ENCODE measurements around the gene ZNF57. TPM values are rescaled to one million over a fixed set of nuclear protein-coding genes. Genes with fewer than 3 reads are reported as not detected.
"Not testable (repeated sequence)": the region's sequence is repeated elsewhere in the genome, so short reads cannot be mapped to it uniquely, and the experiment has no call there.

The ZNF57 gene
- total RNA-seq, 1 donor from 2014 or later, result 4.2 TPM

- H3K4me1 ChIP-seq (ENCODE audit: control insufficient read depth in 3 of 3, insufficient read depth in 3 of 3, low read length in 3 of 3), result peaks cover 0 to 3% (median 2%) of the 10 kb centered on the region in 3 donors
- peaks cover 1 to 6% (median 5%) of the 10 kb centered on the region in 3 donors for H3K36me3 ChIP-seq (ENCODE audit: control insufficient read depth in 3 of 3, insufficient read depth in 3 of 3, low read length in 3 of 3)
- no peak overlapping the region for H3K9ac ChIP-seq (ENCODE audit: low read depth in 1 of 3, low read length in 3 of 3)
- no peak overlapping the region for H3K27ac ChIP-seq (ENCODE audit: low read depth, low read length)
- H3K27me3 ChIP-seq (ENCODE audit: control insufficient read depth in 3 of 3, insufficient read depth in 3 of 3, low read length in 3 of 3), result no peaks in the 10 kb centered on the region
- H3K4me3 ChIP-seq (ENCODE audit: low read length in 3 of 3), result no peak overlapping the region
- peaks cover 0 to 5% (median 2%) of the 10 kb centered on the region in 3 donors for H3K9me3 ChIP-seq (ENCODE audit: control insufficient read depth in 3 of 3, low read length in 3 of 3)
Measured at GRCh38 chr19:2926341-2927031, 25.8 kb downstream of the ZNF57 start.

GRCh38 chr19:2927032-2927430 lies 26.3 kb downstream of the ZNF57 start:
- H3K27me3 ChIP-seq (ENCODE audit: control insufficient read depth in 3 of 3, insufficient read depth in 3 of 3, low read length in 3 of 3), result no peaks in the 10 kb centered on the region
- H3K27ac ChIP-seq (ENCODE audit: low read depth, low read length), result no peak overlapping the region

GRCh38 chr19:2933490-2933910 lies 32.8 kb downstream of the ZNF57 start:
- Histone ChIP-seq H3K9ac (ENCODE audit: low read depth in 1 of 3, low read length in 3 of 3) (no peak overlapping the region), H3K27ac (ENCODE audit: low read depth, low read length) (no peak overlapping the region), H3K9me3 (ENCODE audit: control insufficient read depth in 3 of 3, low read length in 3 of 3) (peaks cover 16 to 27% (median 24%) of the 10 kb centered on the region in 3 donors), H3K4me3 (ENCODE audit: low read length in 3 of 3) (peak overlapping the region; percentile 18 to 36 (median 22)), H3K27me3 (ENCODE audit: control insufficient read depth in 3 of 3, insufficient read depth in 3 of 3, low read length in 3 of 3) (no peaks in the 10 kb centered on the region), H3K36me3 (ENCODE audit: control insufficient read depth in 3 of 3, insufficient read depth in 3 of 3, low read length in 3 of 3) (peaks cover 41 to 50% (median 48%) of the 10 kb centered on the region in 3 donors), H3K4me1 (ENCODE audit: control insufficient read depth in 3 of 3, insufficient read depth in 3 of 3, low read length in 3 of 3) (no peaks in the 10 kb centered on the region)

More at GRCh38 chr19:2927032-2927430, 26.3 kb downstream of the ZNF57 start:
- H3K4me1 ChIP-seq (ENCODE audit: control insufficient read depth in 3 of 3, insufficient read depth in 3 of 3, low read length in 3 of 3), result peaks cover 0 to 3% (median 2%) of the 10 kb centered on the region in 3 donors
- no peak overlapping the region for H3K4me3 ChIP-seq (ENCODE audit: low read length in 3 of 3)
- H3K9ac ChIP-seq (ENCODE audit: low read depth in 1 of 3, low read length in 3 of 3), result no peak overlapping the region
- H3K36me3 ChIP-seq (ENCODE audit: control insufficient read depth in 3 of 3, insufficient read depth in 3 of 3, low read length in 3 of 3), result peaks cover 3 to 8% (median 5%) of the 10 kb centered on the region in 3 donors
- H3K9me3 ChIP-seq (ENCODE audit: control insufficient read depth in 3 of 3, low read length in 3 of 3), result peaks cover under 1 to 7% (median 2%) of the 10 kb centered on the region in 3 donors

- not testable (repeated sequence) for H3K27ac ChIP-seq (ENCODE audit: low read depth, low read length); H3K4me1 ChIP-seq (ENCODE audit: control insufficient read depth in 3 of 3, insufficient read depth in 3 of 3, low read length in 3 of 3); H3K4me3 ChIP-seq (ENCODE audit: low read length in 3 of 3); H3K27me3 ChIP-seq (ENCODE audit: control insufficient read depth in 3 of 3, insufficient read depth in 3 of 3, low read length in 3 of 3); H3K9ac ChIP-seq (ENCODE audit: low read depth in 1 of 3, low read length in 3 of 3)
- H3K36me3 ChIP-seq (ENCODE audit: control insufficient read depth in 3 of 3, insufficient read depth in 3 of 3, low read length in 3 of 3), result peaks cover 43 to 61% (median 54%) of the 10 kb centered on the region in 3 donors
- H3K9me3 ChIP-seq (ENCODE audit: control insufficient read depth in 3 of 3, low read length in 3 of 3), result peaks cover 13 to 24% (median 24%) of the 10 kb centered on the region in 3 donors
Measured at GRCh38 chr19:2935863-2936262, 35.1 kb downstream of the ZNF57 start.

GRCh38 chr19:2942928-2943640 lies 42.4 kb downstream of the ZNF57 start:
- H3K4me3 ChIP-seq (ENCODE audit: low read length in 3 of 3), result no peak overlapping the region
- peaks cover 7 to 14% (median 12%) of the 10 kb centered on the region in 3 donors for H3K4me1 ChIP-seq (ENCODE audit: control insufficient read depth in 3 of 3, insufficient read depth in 3 of 3, low read length in 3 of 3)
- no peak overlapping the region for H3K27ac ChIP-seq (ENCODE audit: low read depth, low read length)
- H3K36me3 ChIP-seq (ENCODE audit: control insufficient read depth in 3 of 3, insufficient read depth in 3 of 3, low read length in 3 of 3), result peaks cover 6 to 15% (median 11%) of the 10 kb centered on the region in 3 donors
- H3K27me3 ChIP-seq (ENCODE audit: control insufficient read depth in 3 of 3, insufficient read depth in 3 of 3, low read length in 3 of 3), result no peaks in the 10 kb centered on the region
- no peak overlapping the region for H3K9ac ChIP-seq (ENCODE audit: low read depth in 1 of 3, low read length in 3 of 3)
- no peaks in the 10 kb centered on the region for H3K9me3 ChIP-seq (ENCODE audit: control insufficient read depth in 3 of 3, low read length in 3 of 3)

GRCh38 chr19:2944403-2944774 lies 43.7 kb downstream of the ZNF57 start:
- Histone ChIP-seq H3K27me3 (ENCODE audit: control insufficient read depth in 3 of 3, insufficient read depth in 3 of 3, low read length in 3 of 3) (no peaks in the 10 kb centered on the region), H3K9me3 (ENCODE audit: control insufficient read depth in 3 of 3, low read length in 3 of 3) (no peaks in the 10 kb centered on the region), H3K4me1 (ENCODE audit: control insufficient read depth in 3 of 3, insufficient read depth in 3 of 3, low read length in 3 of 3) (peaks cover 12 to 20% (median 17%) of the 10 kb centered on the region in 3 donors), H3K4me3 (ENCODE audit: low read length in 3 of 3) (peak overlapping the region; percentile 81 to 94 (median 83)), H3K36me3 (ENCODE audit: control insufficient read depth in 3 of 3, insufficient read depth in 3 of 3, low read length in 3 of 3) (peaks cover 2 to 5% (median 3%) of the 10 kb centered on the region in 3 donors), H3K9ac (ENCODE audit: low read depth in 1 of 3, low read length in 3 of 3) (peak overlapping the region; percentile 86 to 91 (median 89)), H3K27ac (ENCODE audit: low read depth, low read length) (peak overlapping the region; percentile 84)

GRCh38 chr19:2944775-2945574 lies 44.2 kb downstream of the ZNF57 start, which contains the start of gene ZNF77:
Gene ZNF77, minus strand, starts transcription at chr19:2944971. Its CDS starts 131 bp downstream, at chr19:2944840.
- Histone ChIP-seq H3K4me3 (ENCODE audit: low read length in 3 of 3) (peak within 1 kb of the TSS; percentile 81 to 94 (median 83)), H3K36me3 (ENCODE audit: control insufficient read depth in 3 of 3, insufficient read depth in 3 of 3, low read length in 3 of 3) (no peaks in the 10 kb centered on the region), H3K4me1 (ENCODE audit: control insufficient read depth in 3 of 3, insufficient read depth in 3 of 3, low read length in 3 of 3) (peaks cover 18 to 26% (median 22%) of the 10 kb centered on the region in 3 donors), H3K27me3 (ENCODE audit: control insufficient read depth in 3 of 3, insufficient read depth in 3 of 3, low read length in 3 of 3) (no peaks in the 10 kb centered on the region), H3K27ac (ENCODE audit: low read depth, low read length) (peak within 1 kb of the TSS; percentile 84), H3K9ac (ENCODE audit: low read depth in 1 of 3, low read length in 3 of 3) (peak within 1 kb of the TSS; percentile 86 to 91 (median 89)), H3K9me3 (ENCODE audit: control insufficient read depth in 3 of 3, low read length in 3 of 3) (no peaks in the 10 kb centered on the region)

- Histone ChIP-seq H3K27ac (ENCODE audit: low read depth, low read length) (peak overlapping the region; percentile 84), H3K4me3 (ENCODE audit: low read length in 3 of 3) (peak overlapping the region; percentile 81 to 94 (median 83)), H3K9me3 (ENCODE audit: control insufficient read depth in 3 of 3, low read length in 3 of 3) (no peaks in the 10 kb centered on the region), H3K36me3 (ENCODE audit: control insufficient read depth in 3 of 3, insufficient read depth in 3 of 3, low read length in 3 of 3) (no peaks in the 10 kb centered on the region), H3K27me3 (ENCODE audit: control insufficient read depth in 3 of 3, insufficient read depth in 3 of 3, low read length in 3 of 3) (no peaks in the 10 kb centered on the region), H3K4me1 (ENCODE audit: control insufficient read depth in 3 of 3, insufficient read depth in 3 of 3, low read length in 3 of 3) (peaks cover 18 to 29% (median 22%) of the 10 kb centered on the region in 3 donors), H3K9ac (ENCODE audit: low read depth in 1 of 3, low read length in 3 of 3) (peak overlapping the region; percentile 76 to 91 (median 84))
Measured at GRCh38 chr19:2945575-2946184, 45.0 kb downstream of the ZNF57 start.

- Histone ChIP-seq H3K4me1 (ENCODE audit: control insufficient read depth in 3 of 3, insufficient read depth in 3 of 3, low read length in 3 of 3) (peaks cover 11 to 22% (median 16%) of the 10 kb centered on the region in 3 donors), H3K36me3 (ENCODE audit: control insufficient read depth in 3 of 3, insufficient read depth in 3 of 3, low read length in 3 of 3) (no peaks in the 10 kb centered on the region), H3K9me3 (ENCODE audit: control insufficient read depth in 3 of 3, low read length in 3 of 3) (no peaks in the 10 kb centered on the region), H3K27me3 (ENCODE audit: control insufficient read depth in 3 of 3, insufficient read depth in 3 of 3, low read length in 3 of 3) (no peaks in the 10 kb centered on the region), H3K27ac (ENCODE audit: low read depth, low read length) (peak overlapping the region; percentile 98), H3K9ac (ENCODE audit: low read depth in 1 of 3, low read length in 3 of 3) (peak overlapping the region; percentile 95 to 99 (median 97)), H3K4me3 (ENCODE audit: low read length in 3 of 3) (peak overlapping the region; percentile 92 to 98 (median 94))
Measured at GRCh38 chr19:2949939-2950285, 49.2 kb downstream of the ZNF57 start.

All from skeletal muscle tissue (tissue), 4 donors.